DOHH2 (cell line): Measurements from ENCODE around the gene SHISA2.

Experiments
- H3F3A ChIP-seq: fragments of 200-600 bp; sonication (generic), shearing (Covaris generic); 2 replicates; pipeline ENCODE4 v1.6.0; 2016; ENCODE audit warnings: antibody characterized with exemption, mild to moderate bottlenecking; ENCODE audit not compliant: control insufficient read depth, insufficient read depth
- H3K27ac ChIP-seq: fragments of 200-600 bp; sonication (generic); 2 replicates; pipeline ENCODE4 v1.5.1; 2014; ENCODE audit warnings: low read depth, mild to moderate bottlenecking, low read length, moderate library complexity
- H3K27me3 ChIP-seq: fragments of 200-600 bp; sonication (generic); 2 replicates; pipeline ENCODE4 v1.6.1; 2014; ENCODE audit warnings: mild to moderate bottlenecking, low read length, mixed read lengths; ENCODE audit not compliant: control insufficient read depth
- H3K36me3 ChIP-seq: fragments of 200-600 bp; sonication (generic); 2 replicates; pipeline ENCODE4 v1.6.1; 2014; ENCODE audit warnings: mild to moderate bottlenecking, low read length, moderate library complexity, mixed read lengths; ENCODE audit not compliant: control insufficient read depth
- H3K4me1 ChIP-seq: fragments of 200-600 bp; sonication (generic); 2 replicates; pipeline ENCODE4 v1.6.1; 2014; ENCODE audit warnings: mild to moderate bottlenecking, low read length, mixed read lengths; ENCODE audit not compliant: control insufficient read depth
- H3K4me2 ChIP-seq: fragments of 200-600 bp; sonication (generic); 2 replicates; pipeline ENCODE4 v1.6.0; 2014; ENCODE audit warnings: mild to moderate bottlenecking, low read length, moderate library complexity
- H3K4me3 ChIP-seq: fragments of 200-600 bp; sonication (generic); 2 replicates; pipeline ENCODE4 v1.5.1; 2014; ENCODE audit warnings: mild to moderate bottlenecking, low read length, mixed read lengths
- H3K79me2 ChIP-seq: fragments of 200-600 bp; sonication (generic); 2 replicates; pipeline ENCODE4 v1.6.1; 2014; ENCODE audit warnings: mild to moderate bottlenecking, low read length, mixed read lengths; ENCODE audit not compliant: control insufficient read depth
- H3K9me2 ChIP-seq: fragments of 200-600 bp; sonication (generic); replicated peaks from 2 replicates; pipeline ENCODE4 v1.6.1; 2014; ENCODE audit warnings: mild to moderate bottlenecking, low read length, mixed read lengths; ENCODE audit not compliant: control insufficient read depth
- H3K9me3 ChIP-seq: fragments of 200-600 bp; sonication (generic); 2 replicates; pipeline ENCODE4 v1.6.1; 2014; ENCODE audit warnings: antibody characterized with exemption, low read length, mixed read lengths; ENCODE audit not compliant: control insufficient read depth, insufficient read depth
- H4K20me1 ChIP-seq: fragments of 200-600 bp; sonication (generic); 2 replicates; pipeline ENCODE4 v1.6.0; 2014; ENCODE audit warnings: low read depth, mild to moderate bottlenecking, antibody characterized with exemption, low read length, moderate library complexity; ENCODE audit not compliant: control insufficient read depth, insufficient read depth
- EZH2phosphoT487 ChIP-seq: fragments of 200-600 bp; sonication (generic); IDR thresholded peaks from 2 replicates; pipeline ENCODE4 v1.6.1; 2017; ENCODE audit warnings: borderline replicate concordance, mild to moderate bottlenecking, antibody characterized with exemption, low read length, moderate library complexity, mixed read lengths
- TF ChIP-seq, protein P1 (sequence below): fragments of 200-600 bp; sonication (generic); IDR thresholded peaks from one replicate; pipeline ENCODE4 v1.5.1; 2014; ENCODE audit warnings: antibody characterized with exemption, mild to moderate bottlenecking, low read depth, low read length; ENCODE audit not compliant: poor library complexity, severe bottlenecking

SHISA2 gene

DNA sequence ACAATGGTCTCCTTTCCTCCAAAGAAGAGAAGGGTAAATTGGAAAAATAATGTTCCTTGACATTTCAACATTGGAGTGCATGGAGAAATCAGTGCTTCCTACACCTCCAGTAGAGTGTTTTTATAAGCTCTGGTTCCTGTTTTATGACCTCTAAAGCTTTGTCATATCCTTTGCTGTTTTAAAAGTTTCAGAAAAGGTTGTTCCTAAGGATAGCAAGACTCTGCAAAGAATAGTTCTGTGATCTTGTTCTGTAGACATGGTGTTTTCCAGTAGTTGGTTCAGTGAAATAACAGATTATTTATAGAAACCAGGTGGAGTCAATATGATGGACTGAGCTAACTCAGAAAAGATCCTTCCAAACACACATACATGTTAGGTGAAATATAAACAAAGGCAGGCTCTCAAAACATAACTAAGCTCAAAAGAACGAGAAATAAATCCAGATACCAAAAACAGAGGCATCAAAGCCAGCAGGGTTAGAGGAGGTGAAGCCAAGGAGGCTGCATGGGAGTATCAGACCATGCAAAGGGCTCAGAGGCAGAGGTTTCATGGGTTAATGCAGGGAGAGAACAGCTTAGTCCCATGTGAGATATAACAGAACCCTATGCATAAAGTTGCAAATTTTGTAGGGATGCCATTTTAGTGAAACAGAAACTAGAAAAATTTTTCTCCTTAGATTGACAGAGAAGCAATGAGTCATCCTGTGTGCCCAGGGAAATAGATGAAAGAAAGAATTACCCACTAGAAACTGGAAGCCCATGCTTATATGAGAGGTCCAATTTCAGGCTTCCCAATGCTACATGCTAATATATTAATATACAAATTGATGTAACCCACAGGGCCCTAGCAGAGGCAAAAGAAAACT is 44.3 kb downstream of the SHISA2 start:
- Histone ChIP-seq H3K9me3 (no peaks in the 10 kb centered on the region), H3K4me3 (no peak overlapping the region), H3K27ac (no peak overlapping the region), H3K27me3 (no peaks in the 10 kb centered on the region), H3K36me3 (no peaks in the 10 kb centered on the region), H3F3A (no peaks in the 10 kb centered on the region), H3K9me2 (no peaks in the 10 kb centered on the region), H3K79me2 (no peaks in the 10 kb centered on the region), H4K20me1 (no peaks in the 10 kb centered on the region), H3K4me1 (no peaks in the 10 kb centered on the region), H3K4me2 (no peak overlapping the region)
- no peak for TF ChIP-seq EZH2phosphoT487
- TF ChIP-seq, protein P1, sequence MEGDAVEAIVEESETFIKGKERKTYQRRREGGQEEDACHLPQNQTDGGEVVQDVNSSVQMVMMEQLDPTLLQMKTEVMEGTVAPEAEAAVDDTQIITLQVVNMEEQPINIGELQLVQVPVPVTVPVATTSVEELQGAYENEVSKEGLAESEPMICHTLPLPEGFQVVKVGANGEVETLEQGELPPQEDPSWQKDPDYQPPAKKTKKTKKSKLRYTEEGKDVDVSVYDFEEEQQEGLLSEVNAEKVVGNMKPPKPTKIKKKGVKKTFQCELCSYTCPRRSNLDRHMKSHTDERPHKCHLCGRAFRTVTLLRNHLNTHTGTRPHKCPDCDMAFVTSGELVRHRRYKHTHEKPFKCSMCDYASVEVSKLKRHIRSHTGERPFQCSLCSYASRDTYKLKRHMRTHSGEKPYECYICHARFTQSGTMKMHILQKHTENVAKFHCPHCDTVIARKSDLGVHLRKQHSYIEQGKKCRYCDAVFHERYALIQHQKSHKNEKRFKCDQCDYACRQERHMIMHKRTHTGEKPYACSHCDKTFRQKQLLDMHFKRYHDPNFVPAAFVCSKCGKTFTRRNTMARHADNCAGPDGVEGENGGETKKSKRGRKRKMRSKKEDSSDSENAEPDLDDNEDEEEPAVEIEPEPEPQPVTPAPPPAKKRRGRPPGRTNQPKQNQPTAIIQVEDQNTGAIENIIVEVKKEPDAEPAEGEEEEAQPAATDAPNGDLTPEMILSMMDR: no peak
